Thyroid gland (tissue), 4 donors: ENCODE results near the gene KIF3A.

Experiments
- POLR2A ChIP-seq, 2 donors: fragments of 450-650 bp; IDR thresholded peaks; one replicate each; pipeline ENCODE4 v1.6.1; 2017; ENCODE audit warnings: antibody characterized with exemption in 2 of 2, mild to moderate bottlenecking in 2 of 2, moderate library complexity in 1 of 2
- TF ChIP-seq, protein P1 (sequence below), 6 experiments: fragments of 200-600 bp in 3 of 6; fragments of 450-650 bp in 3 of 6; sonication (generic) in 3 of 6; IDR thresholded peaks; one replicate each; pipeline ENCODE4 v1.5.1; 2016 to 2019; ENCODE audit warnings: antibody characterized with exemption in 6 of 6, mild to moderate bottlenecking in 2 of 6, inconsistent platforms in 1 of 6, moderate library complexity in 1 of 6

GRCh38 chr5:132680780-132681475, 56.4 kb downstream of the KIF3A start:
- no peak for TF ChIP-seq POLR2A (IDR thresholded peaks at IDR 0.05)
- TF ChIP-seq, protein P1, sequence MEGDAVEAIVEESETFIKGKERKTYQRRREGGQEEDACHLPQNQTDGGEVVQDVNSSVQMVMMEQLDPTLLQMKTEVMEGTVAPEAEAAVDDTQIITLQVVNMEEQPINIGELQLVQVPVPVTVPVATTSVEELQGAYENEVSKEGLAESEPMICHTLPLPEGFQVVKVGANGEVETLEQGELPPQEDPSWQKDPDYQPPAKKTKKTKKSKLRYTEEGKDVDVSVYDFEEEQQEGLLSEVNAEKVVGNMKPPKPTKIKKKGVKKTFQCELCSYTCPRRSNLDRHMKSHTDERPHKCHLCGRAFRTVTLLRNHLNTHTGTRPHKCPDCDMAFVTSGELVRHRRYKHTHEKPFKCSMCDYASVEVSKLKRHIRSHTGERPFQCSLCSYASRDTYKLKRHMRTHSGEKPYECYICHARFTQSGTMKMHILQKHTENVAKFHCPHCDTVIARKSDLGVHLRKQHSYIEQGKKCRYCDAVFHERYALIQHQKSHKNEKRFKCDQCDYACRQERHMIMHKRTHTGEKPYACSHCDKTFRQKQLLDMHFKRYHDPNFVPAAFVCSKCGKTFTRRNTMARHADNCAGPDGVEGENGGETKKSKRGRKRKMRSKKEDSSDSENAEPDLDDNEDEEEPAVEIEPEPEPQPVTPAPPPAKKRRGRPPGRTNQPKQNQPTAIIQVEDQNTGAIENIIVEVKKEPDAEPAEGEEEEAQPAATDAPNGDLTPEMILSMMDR (IDR thresholded peaks at IDR 0.05) = no peak
